Heart left ventricle (tissue), 13 donors: ENCODE results near the gene DACT2.

Experiments used
- CTCF ChIP-seq, 12 donors: fragments of 200-600 bp; sonication (generic) in 4 of 12; IDR thresholded peaks; one replicate each; pipeline versions ENCODE4 v1.5.0 to v1.8.0; 2018 to 2022; ENCODE audit warnings: antibody characterized with exemption in 12 of 12, mild to moderate bottlenecking in 5 of 12
- POLR2A ChIP-seq, 2 donors: fragments of 450-650 bp; IDR thresholded peaks; one replicate each; pipeline ENCODE4 v1.6.1; 2017; ENCODE audit warnings: antibody characterized with exemption in 2 of 2, mild to moderate bottlenecking in 2 of 2, moderate library complexity in 2 of 2
- donor health status: ischemic (EF 13 %, LVEDD 7.1; RV severe dilation, severe dysfunction).
- donor health status: DM: no; HTN: yes; CAD: no.
- donor health status: DM: no; HTN: no; CAD: no.
- donor health status: ischemic (EF 25% LVEDD 6.9; RV normal size, moderate dysfunction).
- donor health status: ischemic (EF 25% LVEDD 5.7; RV mildly dilated, moderate dysfunction).
- donor health status: ischemic (EF 35%, LVEDD 5.7; RV mildly dilated, moderate dysfunction).
- donor health status: nonischemic (EF 11% LVEDD 7.7; RV severe dilation, severe dysfunction).
- donor health status: DM: yes; HTN: yes; CAD: no.
- donor health status: PGD.
- donor health status: ischemic (EF 29% LVEDD 5.4; RV normal size, mild dysfunction).
- donor health status: nonischemic (EF 23%, LVEDD 6.1; RV moderate dilation, normal function).

GRCh38 chr6:168305096-168305749 is 14.4 kb downstream of the DACT2 start:
- no peak for TF ChIP-seq CTCF (IDR thresholded peaks at IDR 0.05)
- TF ChIP-seq POLR2A (IDR thresholded peaks at IDR 0.05) = no peak
